K562 (cell line): ENCODE data around the gene BTBD16. TPM values are rescaled to one million over a fixed set of nuclear protein-coding genes. Genes with fewer than 3 reads are reported as not detected.

Experiments used
- BACH1 ChIP-seq: fragments of 200-800 bp; sonication (Bioruptor generic); IDR thresholded peaks from 2 replicates; pipeline ENCODE4 v1.6.1; 2016; ENCODE audit warnings: missing genetic modification characterization, missing compliant biosample characterization
- CHCHD3 ChIP-seq: fragments of 250-450 bp; sonication (Bioruptor Pico); IDR thresholded peaks from 2 replicates; pipeline ENCODE4 v2.1.2; 2022; ENCODE audit warnings: mild to moderate bottlenecking
- L3MBTL2 ChIP-seq: fragments of 450-650 bp; IDR thresholded peaks from 2 replicates; pipeline ENCODE4 v1.6.1; 2016; ENCODE audit warnings: mild to moderate bottlenecking, moderate library complexity
- MYC ChIP-seq, 2 experiments: fragments of 250-450 bp in 1 of 2; sonication (Bioruptor Pico) in 1 of 2; IDR thresholded peaks; 2 replicates each; pipeline versions ENCODE4 v1.5.1 to v1.6.1; 2012 to 2021; ENCODE audit warnings: low read depth in 2 of 2, borderline replicate concordance in 1 of 2, improper control_type of control experiment in 1 of 2, low read length in 1 of 2, mild to moderate bottlenecking in 1 of 2, moderate library complexity in 1 of 2
- PTRF ChIP-seq: fragments of 450-650 bp; IDR thresholded peaks from 2 replicates; pipeline ENCODE4 v1.6.1; 2016; ENCODE audit warnings: mild to moderate bottlenecking, missing genetic modification characterization, missing compliant biosample characterization
- SNAPC5 ChIP-seq: fragments of 250-450 bp; sonication (Bioruptor Pico); IDR thresholded peaks from 2 replicates; pipeline ENCODE4 v1.8.0; 2021; ENCODE audit warnings: moderate library complexity, mild to moderate bottlenecking, inconsistent platforms
- THRAP3 ChIP-seq: fragments of 450-650 bp; IDR thresholded peaks from 2 replicates; pipeline ENCODE4 v1.6.1; 2016; ENCODE audit warnings: mild to moderate bottlenecking, inconsistent platforms, borderline replicate concordance
- TRIM25 ChIP-seq: fragments of 450-650 bp; IDR thresholded peaks from 2 replicates; pipeline ENCODE4 v1.7.0; 2016; ENCODE audit warnings: borderline replicate concordance
- ZNF140 ChIP-seq: fragments of 250-450 bp; sonication (Bioruptor Pico); IDR thresholded peaks from 2 replicates; pipeline ENCODE4 v1.8.0; 2021; ENCODE audit warnings: moderate library complexity, mild to moderate bottlenecking, inconsistent platforms
- ZNF146 ChIP-seq: IDR thresholded peaks from one replicate; pipeline ENCODE4 v1.6.1; 2018; ENCODE audit warnings: missing compliant biosample characterization; ENCODE audit not compliant: unreplicated experiment
- polyA plus RNA-seq, 8 experiments: library from polyadenylated mRNA; depleted of rRNA in 4 of 8; stranded (reverse) in 5 of 8; unstranded in 3 of 8; fragments of >200 nt; fragmentation: Nextera tagmentation in 2 of 8; fragmentation: Illumina TruSeq in 1 of 8; extraction: Ambion mirVana in 2 of 8; extraction: Trizol in 1 of 8; gene quantifications; 2 replicates each; pipeline versions ENCODE4 v1.2.1 to v1.2.3, GENCODE V29; 2011 to 2014; ENCODE audit warnings: inconsistent platforms in 1 of 8, missing spikeins in 1 of 8
- total RNA-seq, 7 experiments: library from RNA; depleted of rRNA in 6 of 7; stranded (reverse); fragments of >200 nt in 6 of 7; fragmentation: Illumina TruSeq in 2 of 7; extraction: Trizol in 2 of 7; gene quantifications; 2 replicates each; pipeline versions ENCODE4 v1.2.1 to v1.2.3, GENCODE V29; 2011 to 2021; ENCODE audit warnings: low replicate concordance in 1 of 7
- TF ChIP-seq, protein P1 (sequence below): fragments of 250-450 bp; sonication (Bioruptor Pico); IDR thresholded peaks from 2 replicates; pipeline ENCODE4 v1.8.0; 2021; ENCODE audit warnings: mild to moderate bottlenecking, moderate library complexity
- TF ChIP-seq, protein P2 (sequence below): fragments of 200-400 bp; formaldehyde crosslinking; IDR thresholded peaks from 2 replicates; pipeline ENCODE4 v1.6.1; 2017; ENCODE audit warnings: mild to moderate bottlenecking, low read depth, low read length, moderate library complexity

BTBD16 gene
- total and polyA plus RNA-seq, 9 of the 15 experiments (the other 6 are each of a cell fraction or from before 2014, with no cell fraction given) = 0.11 TPM; not detected in 8

- TF ChIP-seq MYC (IDR thresholded peaks at IDR 0.05; ENCODE audit: low read depth, low read length) (peak; percentile 25; the same call in 1 of the 2 replicates), MYC (CRISPR knock-in tag; IDR thresholded peaks at IDR 0.05; ENCODE audit: borderline replicate concordance, low read depth) (no peak), THRAP3 (no peak), ZNF140 (CRISPR knock-in tag) (no peak), ZNF146 (CRISPR knock-in tag) (no peak), L3MBTL2 (peak; percentile 59; the same call in 1 of the 2 replicates), TRIM25 (no peak), SNAPC5 (no peak), PTRF (tag) (no peak), BACH1 (tag) (no peak), CHCHD3 (no peak)
- TF ChIP-seq, protein P1, sequence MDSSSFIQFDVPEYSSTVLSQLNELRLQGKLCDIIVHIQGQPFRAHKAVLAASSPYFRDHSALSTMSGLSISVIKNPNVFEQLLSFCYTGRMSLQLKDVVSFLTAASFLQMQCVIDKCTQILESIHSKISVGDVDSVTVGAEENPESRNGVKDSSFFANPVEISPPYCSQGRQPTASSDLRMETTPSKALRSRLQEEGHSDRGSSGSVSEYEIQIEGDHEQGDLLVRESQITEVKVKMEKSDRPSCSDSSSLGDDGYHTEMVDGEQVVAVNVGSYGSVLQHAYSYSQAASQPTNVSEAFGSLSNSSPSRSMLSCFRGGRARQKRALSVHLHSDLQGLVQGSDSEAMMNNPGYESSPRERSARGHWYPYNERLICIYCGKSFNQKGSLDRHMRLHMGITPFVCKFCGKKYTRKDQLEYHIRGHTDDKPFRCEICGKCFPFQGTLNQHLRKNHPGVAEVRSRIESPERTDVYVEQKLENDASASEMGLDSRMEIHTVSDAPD = no peak
- TF ChIP-seq, protein P2, sequence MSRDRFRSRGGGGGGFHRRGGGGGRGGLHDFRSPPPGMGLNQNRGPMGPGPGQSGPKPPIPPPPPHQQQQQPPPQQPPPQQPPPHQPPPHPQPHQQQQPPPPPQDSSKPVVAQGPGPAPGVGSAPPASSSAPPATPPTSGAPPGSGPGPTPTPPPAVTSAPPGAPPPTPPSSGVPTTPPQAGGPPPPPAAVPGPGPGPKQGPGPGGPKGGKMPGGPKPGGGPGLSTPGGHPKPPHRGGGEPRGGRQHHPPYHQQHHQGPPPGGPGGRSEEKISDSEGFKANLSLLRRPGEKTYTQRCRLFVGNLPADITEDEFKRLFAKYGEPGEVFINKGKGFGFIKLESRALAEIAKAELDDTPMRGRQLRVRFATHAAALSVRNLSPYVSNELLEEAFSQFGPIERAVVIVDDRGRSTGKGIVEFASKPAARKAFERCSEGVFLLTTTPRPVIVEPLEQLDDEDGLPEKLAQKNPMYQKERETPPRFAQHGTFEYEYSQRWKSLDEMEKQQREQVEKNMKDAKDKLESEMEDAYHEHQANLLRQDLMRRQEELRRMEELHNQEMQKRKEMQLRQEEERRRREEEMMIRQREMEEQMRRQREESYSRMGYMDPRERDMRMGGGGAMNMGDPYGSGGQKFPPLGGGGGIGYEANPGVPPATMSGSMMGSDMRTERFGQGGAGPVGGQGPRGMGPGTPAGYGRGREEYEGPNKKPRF = no peak
Observed at GRCh38 chr10:122374237-122374858, 103.3 kb downstream of the BTBD16 start, which contains the start of gene PLEKHA1 (continued).
